ENCODE data around the gene SRCIN1.

DNA sequence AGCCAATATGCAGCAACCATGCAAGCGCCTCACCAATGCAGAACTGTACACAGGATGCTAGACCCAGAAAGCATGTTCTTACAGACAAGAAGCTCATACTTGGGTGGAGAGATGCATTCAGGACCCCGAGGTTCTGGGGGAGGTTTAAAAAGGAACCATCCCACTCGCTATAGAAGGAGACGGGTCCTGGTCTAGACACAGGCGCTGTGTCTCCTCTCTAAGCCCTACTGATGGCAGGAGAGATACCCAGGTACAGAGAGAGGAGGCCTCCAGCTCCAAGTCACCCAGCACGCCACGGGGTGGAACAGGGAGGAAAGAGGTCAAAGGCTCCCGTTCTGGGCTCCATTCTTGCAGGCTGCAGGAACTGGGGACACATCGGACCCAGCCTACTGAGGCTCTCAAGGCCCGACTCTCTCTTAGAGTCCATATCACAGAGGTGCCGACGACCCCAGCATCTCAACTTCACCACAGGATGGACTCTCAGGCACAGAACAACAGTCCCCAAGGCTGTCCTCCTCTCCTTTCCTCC lies 28.0 kb downstream of the SRCIN1 start:
- TF ChIP-seq, protein P1, sequence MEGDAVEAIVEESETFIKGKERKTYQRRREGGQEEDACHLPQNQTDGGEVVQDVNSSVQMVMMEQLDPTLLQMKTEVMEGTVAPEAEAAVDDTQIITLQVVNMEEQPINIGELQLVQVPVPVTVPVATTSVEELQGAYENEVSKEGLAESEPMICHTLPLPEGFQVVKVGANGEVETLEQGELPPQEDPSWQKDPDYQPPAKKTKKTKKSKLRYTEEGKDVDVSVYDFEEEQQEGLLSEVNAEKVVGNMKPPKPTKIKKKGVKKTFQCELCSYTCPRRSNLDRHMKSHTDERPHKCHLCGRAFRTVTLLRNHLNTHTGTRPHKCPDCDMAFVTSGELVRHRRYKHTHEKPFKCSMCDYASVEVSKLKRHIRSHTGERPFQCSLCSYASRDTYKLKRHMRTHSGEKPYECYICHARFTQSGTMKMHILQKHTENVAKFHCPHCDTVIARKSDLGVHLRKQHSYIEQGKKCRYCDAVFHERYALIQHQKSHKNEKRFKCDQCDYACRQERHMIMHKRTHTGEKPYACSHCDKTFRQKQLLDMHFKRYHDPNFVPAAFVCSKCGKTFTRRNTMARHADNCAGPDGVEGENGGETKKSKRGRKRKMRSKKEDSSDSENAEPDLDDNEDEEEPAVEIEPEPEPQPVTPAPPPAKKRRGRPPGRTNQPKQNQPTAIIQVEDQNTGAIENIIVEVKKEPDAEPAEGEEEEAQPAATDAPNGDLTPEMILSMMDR (IDR thresholded peaks at IDR 0.05) = no peak
- TF ChIP-seq POLR2A (IDR thresholded peaks at IDR 0.05) = no peak
